Sigmoid colon (tissue), 7 donors: Measurements from ENCODE around the gene NLGN4X. TPM values are rescaled to one million over a fixed set of nuclear protein-coding genes. Genes with fewer than 3 reads are reported as not detected.

Source experiments
- DNase-seq: peaks from one replicate; pipeline ENCODE4 v3.0.0-alpha.2; 2019
- H3K27ac ChIP-seq, 4 donors: fragments of 200-600 bp; sonication (generic); one replicate each; pipeline ENCODE4 v1.5.1; 2016 to 2019; ENCODE audit warnings: mild to moderate bottlenecking in 1 of 4
- H3K27me3 ChIP-seq, 3 donors: fragments of 200-600 bp; sonication (generic); one replicate each; pipeline ENCODE4 v1.5.1; 2019; ENCODE audit warnings: mild to moderate bottlenecking in 1 of 3
- H3K36me3 ChIP-seq, 4 donors: fragments of 200-600 bp; sonication (generic); one replicate each; pipeline ENCODE4 v1.5.1; 2016 to 2019
- H3K4me1 ChIP-seq, 4 donors: fragments of 200-600 bp; sonication (generic); one replicate each; pipeline ENCODE4 v1.5.1; 2017 to 2019
- H3K4me3 ChIP-seq, 4 donors: fragments of 200-600 bp; sonication (generic); one replicate each; pipeline ENCODE4 v1.5.1; 2017 to 2019; ENCODE audit warnings: mild to moderate bottlenecking in 2 of 4, moderate library complexity in 1 of 4
- H3K9me3 ChIP-seq, 4 donors: fragments of 200-600 bp in 3 of 4; sonication (generic) in 3 of 4; one replicate each; pipeline versions ENCODE4 v1.5.1 to v1.6.1; 2013 to 2019
- CTCF ChIP-seq, 4 experiments: fragments of 450-650 bp in 3 of 4; fragments of 200-600 bp in 1 of 4; IDR thresholded peaks; one replicate each; pipeline ENCODE4 v1.5.1; 2016 to 2019; ENCODE audit warnings: antibody characterized with exemption in 4 of 4, mild to moderate bottlenecking in 3 of 4, moderate library complexity in 2 of 4
- EP300 ChIP-seq, 4 donors: sonication (generic); formaldehyde crosslinking; IDR thresholded peaks; one replicate each; pipeline ENCODE4 v1.6.1; 2017; ENCODE audit warnings: antibody characterized with exemption in 4 of 4
- POLR2A ChIP-seq, 2 donors: fragments of 450-650 bp; IDR thresholded peaks; one replicate each; pipeline ENCODE4 v1.6.1; 2016; ENCODE audit warnings: antibody characterized with exemption in 2 of 2, mild to moderate bottlenecking in 2 of 2, moderate library complexity in 2 of 2
- POLR2AphosphoS5 ChIP-seq, 4 donors: sonication (generic); formaldehyde crosslinking; IDR thresholded peaks; one replicate each; pipeline ENCODE4 v1.6.1; 2017; ENCODE audit warnings: antibody characterized with exemption in 4 of 4
- WGBS, 2 donors: extraction: QIAGEN DNeasy Blood & Tissue Kit; methylation state at CpG; one replicate each; pipeline ENCODE4 v1.1.7; 2013; 5-methylcytosine and 5-hydroxymethylcytosine counted together
- intact Hi-C: fragments of 100-400 bp; cut with DNase I; formaldehyde crosslinking; loops from one replicate; pipeline ENCODE4 v1.15.1; 2023
- polyA plus RNA-seq, 3 donors: library from polyadenylated mRNA; stranded (reverse); fragments of 200-250 nt; gene quantifications; one replicate each; pipeline ENCODE4 v1.2.3, GENCODE V29; 2013
- total RNA-seq, 4 donors: library from RNA; depleted of rRNA; stranded (reverse); fragments of >200 nt; gene quantifications; one replicate each; pipeline ENCODE4 v1.1.0, GENCODE V29; 2016
- donor health status: healthy with polysubstance abuse.
- donor health status: Bipolar disorder and iron deficiency.
- donor health status: healthy.

The NLGN4X gene
- total and polyA plus RNA-seq, 7 donors, result under 0.01 to 6.4 (median 4.0) TPM; not detected in 1

DNA sequence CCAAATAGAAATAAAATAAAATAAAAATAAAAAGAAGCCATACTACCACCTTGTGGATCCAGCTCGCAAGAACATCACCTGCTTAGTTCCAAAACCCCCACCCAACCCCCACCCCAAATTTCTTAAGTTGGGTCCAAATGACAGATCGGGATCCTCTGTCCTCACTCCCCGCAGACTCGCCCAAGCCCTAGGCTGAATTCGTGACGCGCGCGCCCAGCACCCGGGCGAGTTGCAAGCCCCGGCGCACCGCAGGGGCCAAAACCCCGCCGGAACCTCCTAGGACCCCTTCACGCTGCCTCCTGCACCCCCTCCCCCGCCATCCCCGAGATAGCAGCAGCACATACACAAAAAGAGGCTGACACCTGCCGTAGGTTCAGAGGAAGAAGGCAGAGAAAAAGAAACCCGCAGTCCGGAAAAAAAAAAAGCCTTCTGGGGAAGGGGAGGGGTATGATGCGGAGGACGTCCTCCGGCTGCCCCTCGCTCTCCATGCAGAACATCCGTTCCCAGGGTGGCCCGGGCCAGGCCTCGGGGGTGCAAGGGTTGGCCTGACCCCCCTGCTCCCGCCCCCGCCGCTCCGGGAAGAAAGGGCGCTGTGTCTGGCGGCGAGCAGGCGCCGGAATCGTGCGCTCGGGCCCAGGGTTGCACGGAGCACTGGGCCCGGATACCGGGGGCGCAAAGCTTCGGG lies 2.6 kb downstream of the NLGN4X start:
- Histone ChIP-seq H3K9me3 (no peaks in the 10 kb centered on the region), H3K4me1 (peaks cover 0 to 19% (median 12%) of the 10 kb centered on the region in 4 donors), H3K27ac (peak overlapping the region in 1 of 4 donors; percentile 28), H3K36me3 (no peaks in the 10 kb centered on the region), H3K4me3 (peak overlapping the region; percentile 21 to 42 (median 36)), H3K27me3 (peaks cover 0 to 26% (median 10%) of the 10 kb centered on the region in 3 donors)
- 1 to 3% methylated on average over 46 of the region's 46 CpGs for WGBS, 2 donors
- intact Hi-C loops, result loop anchor here (10.0 kb wide), 1 partner anchor 201 kb away; no protein-coding TSS in a partner anchor
- no peak for DNase-seq
- no peak for TF ChIP-seq POLR2A (IDR thresholded peaks at IDR 0.05)

DNA sequence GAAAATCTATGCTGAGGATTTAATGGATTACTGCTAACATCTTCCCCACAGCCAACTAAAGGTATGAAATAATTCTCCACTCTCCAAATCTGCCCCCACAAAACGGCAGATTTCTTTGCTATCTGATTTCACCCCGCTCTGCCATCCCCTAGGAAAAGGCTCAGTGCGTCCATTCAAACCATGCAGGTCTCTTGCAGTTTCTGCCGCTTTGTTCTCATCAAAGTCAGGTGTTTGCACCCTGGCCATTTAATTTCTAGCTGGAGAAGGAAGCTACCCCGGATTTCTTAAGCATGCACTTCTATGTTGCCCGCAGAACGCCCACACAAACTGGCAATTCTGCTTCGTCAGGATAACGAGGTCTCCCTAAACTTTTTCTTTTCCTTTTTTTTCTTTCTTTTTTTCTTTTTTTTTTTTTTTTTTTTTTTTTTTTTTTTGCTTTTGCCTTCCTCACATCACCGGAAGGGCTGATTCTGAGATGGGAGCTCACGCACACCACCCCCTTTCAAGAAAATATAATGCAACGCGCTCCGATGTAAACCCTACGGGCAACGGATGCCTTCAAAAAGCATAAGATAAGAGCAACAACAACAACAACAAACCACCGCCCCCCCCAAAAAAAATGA lies 3.3 kb downstream of the NLGN4X start:
- peak overlapping the region in 3 of 4 donors; percentile 21 to 40 (median 31) for H3K4me3 ChIP-seq
- H3K9me3 ChIP-seq, result no peaks in the 10 kb centered on the region
- no peaks in the 10 kb centered on the region for H3K36me3 ChIP-seq
- intact Hi-C loops, result loop anchor here (10.0 kb wide), 1 partner anchor 201 kb away; no protein-coding TSS in a partner anchor
- peaks cover 0 to 26% (median 10%) of the 10 kb centered on the region in 3 donors for H3K27me3 ChIP-seq
- no peak for TF ChIP-seq POLR2AphosphoS5 (IDR thresholded peaks at IDR 0.05)
- no peak for TF ChIP-seq POLR2A (IDR thresholded peaks at IDR 0.05)
- TF ChIP-seq EP300 (IDR thresholded peaks at IDR 0.05), result no peak
- no peak for TF ChIP-seq CTCF (IDR thresholded peaks at IDR 0.05)
- no peak overlapping the region for H3K27ac ChIP-seq
- H3K4me1 ChIP-seq, result peaks cover 0 to 19% (median 12%) of the 10 kb centered on the region in 4 donors
- 10 to 23% methylated on average over 17 of the region's 17 CpGs for WGBS, 2 donors
- no peak for DNase-seq

DNA sequence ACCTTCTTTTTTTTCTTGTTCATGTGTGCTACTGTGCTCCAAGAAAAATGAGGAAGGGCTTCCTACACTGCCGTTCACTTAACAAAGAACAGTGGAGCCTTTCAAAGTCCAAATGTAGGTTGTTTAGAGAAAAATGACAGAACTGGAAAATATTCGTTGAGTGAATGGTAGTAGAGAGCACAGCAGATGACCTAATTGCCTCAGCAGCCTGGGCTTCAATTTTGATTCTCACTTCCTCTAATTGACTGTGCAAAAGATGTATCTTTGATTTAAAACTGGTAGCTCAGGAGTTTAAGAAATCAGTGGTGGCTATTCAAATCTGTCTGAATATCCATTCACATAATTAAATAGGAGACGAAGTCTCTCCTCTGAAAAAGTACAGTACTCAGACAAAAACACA lies 5.2 kb downstream of the NLGN4X start:
- TF ChIP-seq POLR2A (IDR thresholded peaks at IDR 0.05) (no peak), POLR2AphosphoS5 (IDR thresholded peaks at IDR 0.05) (no peak), EP300 (IDR thresholded peaks at IDR 0.05) (no peak), CTCF (IDR thresholded peaks at IDR 0.05) (no peak)

DNA sequence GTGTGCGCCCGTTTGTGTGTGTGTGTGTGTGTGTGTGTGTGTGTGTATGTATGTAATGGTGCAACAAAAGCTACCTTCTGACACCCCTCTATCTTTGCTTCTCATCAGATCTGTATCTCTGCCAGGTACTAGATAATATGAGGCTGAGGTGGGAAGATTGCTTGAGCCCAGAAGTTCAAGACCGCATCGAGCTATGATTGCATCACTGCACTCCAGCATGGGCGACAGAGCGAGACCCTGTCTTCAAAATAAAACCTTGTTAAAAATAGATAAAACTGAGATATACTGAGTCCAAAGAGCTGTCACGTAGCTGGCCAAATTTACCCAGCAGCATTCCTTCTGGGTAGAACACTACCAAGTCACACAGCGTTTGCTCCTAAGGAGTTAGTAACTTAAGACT lies 18.4 kb downstream of the NLGN4X start:
- Histone ChIP-seq H3K4me3 (no peak overlapping the region), H3K27me3 (no peaks in the 10 kb centered on the region), H3K9me3 (no peaks in the 10 kb centered on the region), H3K36me3 (no peaks in the 10 kb centered on the region), H3K4me1 (no peaks in the 10 kb centered on the region), H3K27ac (no peak overlapping the region)
- WGBS, 2 donors, result 76 to 89% methylated on average over 8 of the region's 8 CpGs
- intact Hi-C loops, result no loop called here
- TF ChIP-seq CTCF (IDR thresholded peaks at IDR 0.05) (no peak), POLR2A (IDR thresholded peaks at IDR 0.05) (no peak), EP300 (IDR thresholded peaks at IDR 0.05) (no peak), POLR2AphosphoS5 (IDR thresholded peaks at IDR 0.05) (no peak)
- DNase-seq, result no peak

More for the DNA sequence above, 5.2 kb downstream of the NLGN4X start:
- Histone ChIP-seq H3K27ac (no peak overlapping the region), H3K4me3 (no peak overlapping the region), H3K27me3 (peaks cover 0 to 26% (median 10%) of the 10 kb centered on the region in 3 donors), H3K4me1 (peaks cover 0 to 19% (median 12%) of the 10 kb centered on the region in 4 donors), H3K36me3 (no peaks in the 10 kb centered on the region), H3K9me3 (no peaks in the 10 kb centered on the region)
- DNase-seq, result no peak
- 6 to 43% methylated on average over 3 of the region's 3 CpGs for WGBS, 2 donors
- intact Hi-C loops, result loop anchor here (10.0 kb wide), 1 partner anchor 199 kb away; no protein-coding TSS in a partner anchor

DNA sequence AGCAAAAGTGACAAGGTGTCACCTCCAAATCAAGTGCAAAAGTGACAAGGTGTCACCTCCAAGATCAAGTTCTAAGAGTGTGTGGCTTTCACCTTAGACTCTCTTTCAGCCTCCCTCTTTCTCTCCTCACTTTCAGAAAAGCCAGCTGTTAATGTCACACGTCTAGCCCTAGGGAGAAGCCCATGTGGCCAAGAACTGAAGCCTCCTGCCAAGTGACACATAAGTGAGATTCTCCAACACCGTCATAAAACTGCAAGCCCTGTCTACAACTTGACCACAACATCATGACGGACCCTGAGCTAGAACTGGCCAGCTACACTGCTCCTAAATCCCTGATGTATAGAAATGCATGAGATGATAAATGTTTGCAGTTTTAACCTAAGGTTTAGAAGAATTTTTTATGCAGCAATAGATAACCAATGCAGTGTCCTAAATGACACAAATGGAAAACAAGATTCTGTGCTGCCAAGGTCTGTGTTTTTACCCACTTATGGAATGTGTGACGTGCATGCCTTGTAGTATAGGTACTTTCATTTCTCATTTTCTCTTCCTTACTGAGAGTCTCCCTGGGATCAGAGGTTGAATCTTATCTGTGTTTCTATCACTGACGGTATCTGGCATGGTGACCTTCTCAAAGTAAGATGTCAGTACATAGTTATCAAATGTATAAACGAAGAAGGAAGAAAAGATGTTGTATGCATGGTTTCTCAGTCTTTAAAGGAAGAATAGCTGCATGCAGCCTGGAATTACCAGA lies 25.0 kb downstream of the NLGN4X start:
- WGBS, 2 donors, result 74% methylated on average over 6 of the region's 6 CpGs
- Histone ChIP-seq H3K4me3 (no peak overlapping the region), H3K27me3 (no peaks in the 10 kb centered on the region), H3K4me1 (no peaks in the 10 kb centered on the region), H3K27ac (no peak overlapping the region), H3K36me3 (no peaks in the 10 kb centered on the region), H3K9me3 (no peaks in the 10 kb centered on the region)
- TF ChIP-seq CTCF (IDR thresholded peaks at IDR 0.05), result no peak
- no peak for TF ChIP-seq EP300 (IDR thresholded peaks at IDR 0.05)
- no peak for TF ChIP-seq POLR2AphosphoS5 (IDR thresholded peaks at IDR 0.05)
- no peak for TF ChIP-seq POLR2A (IDR thresholded peaks at IDR 0.05)
- DNase-seq, result no peak
- intact Hi-C loops, result no loop called here
